ENCODE results near the gene SLC44A1. TPM values are rescaled to one million over a fixed set of nuclear protein-coding genes. Genes with fewer than 3 reads are reported as not detected.

The SLC44A1 gene
- total and polyA plus RNA-seq, 5 donors from 2014 or later, result 5.8 to 19.8 (median 13.4) TPM

- Histone ChIP-seq H3K27ac (ENCODE audit: insufficient read depth, low read length, poor library complexity, severe bottlenecking) (no peak overlapping the region), H3K36me3 (ENCODE audit: control insufficient read depth, insufficient read depth, low read length) (no peaks in the 10 kb centered on the region), H3K4me1 (ENCODE audit: control insufficient read depth, insufficient read depth, low read length, poor library complexity, severe bottlenecking) (no peaks in the 10 kb centered on the region), H3K27me3 (ENCODE audit: control insufficient read depth, insufficient read depth, low read length) (no peaks in the 10 kb centered on the region), H3K9me3 (ENCODE audit: control insufficient read depth in 2 of 2, low read length in 2 of 2) (no peaks in the 10 kb centered on the region), H3K4me3 (ENCODE audit: low read depth, low read length) (no peak overlapping the region)
- DNase-seq (no peak), ATAC-seq (ENCODE audit: low read depth in 2 of 2) (no peak)
- Mint-ChIP-seq H3K27me3 (no peaks in the 10 kb centered on the region), H3K9me3 (peaks cover 0 to 2% (median 0%) of the 10 kb centered on the region in 7 donors), H3K4me3 (no peak overlapping the region), H3K27ac (no peak overlapping the region), H3K4me1 (peaks cover 0 to 2% (median 0%) of the 10 kb centered on the region in 4 donors), H3K36me3 (peaks cover 29% of the 10 kb centered on the region)
Observed at GRCh38 chr9:105318729-105319191, 74.3 kb downstream of the SLC44A1 start.

- ATAC-seq (ENCODE audit: low read depth in 2 of 2), result no peak
- Histone ChIP-seq H3K36me3 (ENCODE audit: control insufficient read depth, insufficient read depth, low read length) (no peaks in the 10 kb centered on the region), H3K4me1 (ENCODE audit: control insufficient read depth, insufficient read depth, low read length, poor library complexity, severe bottlenecking) (no peaks in the 10 kb centered on the region), H3K27ac (ENCODE audit: insufficient read depth, low read length, poor library complexity, severe bottlenecking) (no peak overlapping the region), H3K9me3 (ENCODE audit: control insufficient read depth in 2 of 2, low read length in 2 of 2) (no peaks in the 10 kb centered on the region), H3K27me3 (ENCODE audit: control insufficient read depth, insufficient read depth, low read length) (no peaks in the 10 kb centered on the region), H3K4me3 (ENCODE audit: low read depth, low read length) (no peak overlapping the region)
- Mint-ChIP-seq H3K36me3 (peaks cover 24% of the 10 kb centered on the region), H3K4me1 (peaks cover 0 to 2% (median 0%) of the 10 kb centered on the region in 4 donors), H3K4me3 (no peak overlapping the region), H3K27me3 (no peaks in the 10 kb centered on the region), H3K9me3 (peaks cover 0 to 2% (median 0%) of the 10 kb centered on the region in 7 donors), H3K27ac (no peak overlapping the region)
- no peak for DNase-seq
Observed at GRCh38 chr9:105319202-105319813, 74.9 kb downstream of the SLC44A1 start.

- no peak overlapping the region for H3K27ac Mint-ChIP-seq
- no peak for DNase-seq
- Histone ChIP-seq H3K27me3 (ENCODE audit: control insufficient read depth, insufficient read depth, low read length) (no peaks in the 10 kb centered on the region), H3K36me3 (ENCODE audit: control insufficient read depth, insufficient read depth, low read length) (no peaks in the 10 kb centered on the region), H3K4me1 (ENCODE audit: control insufficient read depth, insufficient read depth, low read length, poor library complexity, severe bottlenecking) (no peaks in the 10 kb centered on the region), H3K4me3 (ENCODE audit: low read depth, low read length) (no peak overlapping the region), H3K27ac (ENCODE audit: insufficient read depth, low read length, poor library complexity, severe bottlenecking) (no peak overlapping the region), H3K9me3 (ENCODE audit: control insufficient read depth in 2 of 2, low read length in 2 of 2) (no peaks in the 10 kb centered on the region)
- H3K36me3 Mint-ChIP-seq, result peaks cover 26% of the 10 kb centered on the region
- peaks cover 0 to 5% (median 0%) of the 10 kb centered on the region in 4 donors for H3K4me1 Mint-ChIP-seq
- H3K27me3 Mint-ChIP-seq, result no peaks in the 10 kb centered on the region
- no peak for ATAC-seq (ENCODE audit: low read depth in 2 of 2)
- peaks cover 0 to 2% (median 0%) of the 10 kb centered on the region in 7 donors for H3K9me3 Mint-ChIP-seq
- H3K4me3 Mint-ChIP-seq, result no peak overlapping the region
Observed at GRCh38 chr9:105320568-105320967, 76.1 kb downstream of the SLC44A1 start.

GRCh38 chr9:105328296-105328695 is 83.8 kb downstream of the SLC44A1 start:
- Histone ChIP-seq H3K27me3 (ENCODE audit: control insufficient read depth, insufficient read depth, low read length) (no peaks in the 10 kb centered on the region), H3K9me3 (ENCODE audit: control insufficient read depth in 2 of 2, low read length in 2 of 2) (no peaks in the 10 kb centered on the region), H3K27ac (ENCODE audit: insufficient read depth, low read length, poor library complexity, severe bottlenecking) (no peak overlapping the region), H3K36me3 (ENCODE audit: control insufficient read depth, insufficient read depth, low read length) (no peaks in the 10 kb centered on the region), H3K4me3 (ENCODE audit: low read depth, low read length) (no peak overlapping the region), H3K4me1 (ENCODE audit: control insufficient read depth, insufficient read depth, low read length, poor library complexity, severe bottlenecking) (no peaks in the 10 kb centered on the region)
- Mint-ChIP-seq H3K27me3 (no peaks in the 10 kb centered on the region), H3K36me3 (peaks cover 17% of the 10 kb centered on the region), H3K27ac (no peak overlapping the region), H3K4me3 (no peak overlapping the region), H3K4me1 (peaks cover 2 to 11% (median 8%) of the 10 kb centered on the region in 4 donors), H3K9me3 (no peaks in the 10 kb centered on the region)
- ATAC-seq (ENCODE audit: low read depth in 2 of 2), result no peak
- no peak for DNase-seq

GRCh38 chr9:105328872-105329718 is 84.6 kb downstream of the SLC44A1 start:
- H3K9me3 Mint-ChIP-seq, result no peaks in the 10 kb centered on the region
- no peak for DNase-seq
- no peak overlapping the region for H3K27ac ChIP-seq (ENCODE audit: insufficient read depth, low read length, poor library complexity, severe bottlenecking)
- no peak overlapping the region for H3K4me3 ChIP-seq (ENCODE audit: low read depth, low read length)
- peaks cover 2 to 11% (median 8%) of the 10 kb centered on the region in 4 donors for H3K4me1 Mint-ChIP-seq
- no peaks in the 10 kb centered on the region for H3K36me3 ChIP-seq (ENCODE audit: control insufficient read depth, insufficient read depth, low read length)
- no peak overlapping the region for H3K27ac Mint-ChIP-seq
- H3K4me3 Mint-ChIP-seq, result no peak overlapping the region
- H3K9me3 ChIP-seq (ENCODE audit: control insufficient read depth in 2 of 2, low read length in 2 of 2), result no peaks in the 10 kb centered on the region
- peaks cover 17% of the 10 kb centered on the region for H3K36me3 Mint-ChIP-seq
- no peaks in the 10 kb centered on the region for H3K27me3 Mint-ChIP-seq
- no peaks in the 10 kb centered on the region for H3K27me3 ChIP-seq (ENCODE audit: control insufficient read depth, insufficient read depth, low read length)
- no peaks in the 10 kb centered on the region for H3K4me1 ChIP-seq (ENCODE audit: control insufficient read depth, insufficient read depth, low read length, poor library complexity, severe bottlenecking)
- no peak for ATAC-seq (ENCODE audit: low read depth in 2 of 2)

GRCh38 chr9:105329719-105330062 is 85.2 kb downstream of the SLC44A1 start:
- Histone ChIP-seq H3K4me3 (ENCODE audit: low read depth, low read length) (no peak overlapping the region), H3K9me3 (ENCODE audit: control insufficient read depth in 2 of 2, low read length in 2 of 2) (no peaks in the 10 kb centered on the region), H3K27me3 (ENCODE audit: control insufficient read depth, insufficient read depth, low read length) (no peaks in the 10 kb centered on the region), H3K36me3 (ENCODE audit: control insufficient read depth, insufficient read depth, low read length) (no peaks in the 10 kb centered on the region), H3K27ac (ENCODE audit: insufficient read depth, low read length, poor library complexity, severe bottlenecking) (no peak overlapping the region), H3K4me1 (ENCODE audit: control insufficient read depth, insufficient read depth, low read length, poor library complexity, severe bottlenecking) (no peaks in the 10 kb centered on the region)
- Mint-ChIP-seq H3K4me3 (no peak overlapping the region), H3K4me1 (peaks cover 2 to 11% (median 8%) of the 10 kb centered on the region in 4 donors), H3K27me3 (no peaks in the 10 kb centered on the region), H3K36me3 (peaks cover 14% of the 10 kb centered on the region), H3K9me3 (no peaks in the 10 kb centered on the region), H3K27ac (no peak overlapping the region)
- DNase-seq, result no peak
- no peak for ATAC-seq (ENCODE audit: low read depth in 2 of 2)

GRCh38 chr9:105330201-105330600 is 85.8 kb downstream of the SLC44A1 start:
- H3K4me3 ChIP-seq (ENCODE audit: low read depth, low read length), result no peak overlapping the region
- H3K27me3 ChIP-seq (ENCODE audit: control insufficient read depth, insufficient read depth, low read length), result no peaks in the 10 kb centered on the region
- no peaks in the 10 kb centered on the region for H3K36me3 ChIP-seq (ENCODE audit: control insufficient read depth, insufficient read depth, low read length)
- H3K27ac ChIP-seq (ENCODE audit: insufficient read depth, low read length, poor library complexity, severe bottlenecking), result no peak overlapping the region
- no peaks in the 10 kb centered on the region for H3K9me3 Mint-ChIP-seq
- H3K4me3 Mint-ChIP-seq, result no peak overlapping the region
- peaks cover 2 to 11% (median 7%) of the 10 kb centered on the region in 4 donors for H3K4me1 Mint-ChIP-seq
- no peaks in the 10 kb centered on the region for H3K4me1 ChIP-seq (ENCODE audit: control insufficient read depth, insufficient read depth, low read length, poor library complexity, severe bottlenecking)
- H3K36me3 Mint-ChIP-seq, result peaks cover 10% of the 10 kb centered on the region
- ATAC-seq (ENCODE audit: low read depth in 2 of 2), result no peak
- no peaks in the 10 kb centered on the region for H3K9me3 ChIP-seq (ENCODE audit: control insufficient read depth in 2 of 2, low read length in 2 of 2)
- H3K27me3 Mint-ChIP-seq, result no peaks in the 10 kb centered on the region
- no peak overlapping the region for H3K27ac Mint-ChIP-seq
- DNase-seq, result peak in 1 of 3 donors; percentile 8

Data from CD4-positive, CD25-positive, alpha-beta regulatory T cell (primary cell).